Activated T-cell treated with anti-CD3 and anti-CD28 coated beads, Interleukin-2, amount 50 U/mL, for 4 hours (primary cell): Measurements from ENCODE around the gene NPSR1. TPM values are rescaled to one million over a fixed set of nuclear protein-coding genes. Genes with fewer than 3 reads are reported as not detected.

Experiments used
- ATAC-seq, 2 donors: fragments of 200-7000 bp; cut with Tn5 transposase; one replicate each; pipeline ENCODE4 v1.10.0; 2021
- DNase-seq: peaks from one replicate; pipeline ENCODE4 v3.0.0-alpha.2; 2020
- H3K27me3 Mint-ChIP-seq: one replicate; pipeline ENCODE4 v1.8.0; 2021; ENCODE audit warnings: low read depth, mixed read lengths
- H3K36me3 Mint-ChIP-seq: one replicate; pipeline ENCODE4 v1.8.0; 2022; ENCODE audit warnings: mixed read lengths; ENCODE audit not compliant: insufficient read depth
- H3K4me1 Mint-ChIP-seq: one replicate; pipeline ENCODE4 v1.8.0; 2021; ENCODE audit warnings: low read depth, mixed read lengths
- H3K4me3 Mint-ChIP-seq: one replicate; pipeline ENCODE4 v1.8.0; 2021; ENCODE audit warnings: mild to moderate bottlenecking, moderate library complexity, mixed read lengths
- H3K9me3 Mint-ChIP-seq: one replicate; pipeline ENCODE4 v1.8.0; 2021; ENCODE audit warnings: mixed read lengths
- total RNA-seq, 3 donors: library from RNA; stranded (reverse); gene quantifications; one replicate each; pipeline ENCODE4 v1.2.1, GENCODE V29; 2021

NPSR1 gene
- total RNA-seq, 3 donors from 2014 or later = not detected

DNA sequence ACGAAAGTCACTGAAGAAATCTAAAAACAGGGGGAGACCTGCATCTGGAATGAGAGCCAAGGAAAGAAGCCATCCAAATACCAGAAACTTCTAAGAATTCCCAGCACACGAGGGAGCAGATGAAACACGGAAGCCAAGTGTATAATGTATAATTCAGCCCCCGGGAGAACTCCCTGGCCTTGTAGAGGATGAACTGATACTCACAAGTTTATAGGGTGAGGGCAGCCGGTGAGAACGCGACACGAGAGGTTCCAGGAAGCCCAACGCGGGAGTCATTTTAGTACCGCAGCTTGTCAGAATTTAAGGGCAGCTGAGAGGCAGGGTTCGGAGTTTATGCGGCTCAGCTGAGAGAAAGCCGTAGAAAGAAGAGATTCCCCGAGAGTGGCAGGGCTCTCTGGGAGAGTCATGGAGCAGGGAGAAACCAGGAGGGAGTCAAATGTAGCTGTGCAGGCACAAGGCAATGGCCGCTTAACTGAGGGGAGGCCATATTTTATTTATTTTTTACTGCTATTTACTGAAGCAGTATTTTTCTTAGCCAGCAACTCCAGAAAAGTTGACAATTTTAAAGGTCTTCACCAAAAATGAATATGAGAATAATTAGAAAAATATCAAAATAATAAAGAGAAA is 164.0 kb downstream of the NPSR1 start:
- Mint-ChIP-seq H3K36me3 (no peaks in the 10 kb centered on the region), H3K27me3 (no peaks in the 10 kb centered on the region), H3K4me1 (no peaks in the 10 kb centered on the region), H3K4me3 (no peak overlapping the region), H3K9me3 (no peaks in the 10 kb centered on the region)
- no peak for DNase-seq
- no peak for ATAC-seq

DNA sequence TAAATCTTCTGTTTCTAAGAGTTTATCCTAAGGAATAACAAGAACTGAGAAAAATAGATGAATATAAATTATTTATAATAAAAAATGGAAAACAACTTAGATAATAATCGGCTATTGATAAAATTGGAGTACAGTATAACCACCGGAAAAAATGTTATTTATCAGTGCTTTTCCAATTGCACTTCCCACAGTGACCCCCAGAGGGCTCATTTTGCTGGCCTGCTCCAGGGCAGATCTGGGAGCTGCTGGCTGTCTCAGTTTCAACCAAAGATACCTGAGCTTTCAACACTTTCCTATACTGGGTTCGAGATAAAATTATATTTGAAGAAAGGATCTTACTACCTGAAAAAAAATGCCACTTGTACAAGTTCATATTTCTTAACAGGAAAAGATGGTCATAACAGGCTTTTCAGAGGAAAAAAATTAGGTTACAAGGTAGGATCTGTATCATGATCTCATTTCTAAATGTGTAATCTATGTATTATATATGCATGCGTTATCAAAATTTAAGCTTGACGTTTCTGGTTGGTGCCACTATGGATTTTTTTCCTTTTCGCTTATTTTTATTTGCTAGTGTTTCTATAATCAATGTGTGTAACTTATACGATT is 165.7 kb downstream of the NPSR1 start:
- ATAC-seq (peak; percentile 52 to 53), DNase-seq (peak; percentile 49)
- H3K27me3 Mint-ChIP-seq = no peaks in the 10 kb centered on the region
- H3K4me3 Mint-ChIP-seq = no peak overlapping the region
- H3K36me3 Mint-ChIP-seq = no peaks in the 10 kb centered on the region
- H3K9me3 Mint-ChIP-seq = no peaks in the 10 kb centered on the region
- no peaks in the 10 kb centered on the region for H3K4me1 Mint-ChIP-seq

DNA sequence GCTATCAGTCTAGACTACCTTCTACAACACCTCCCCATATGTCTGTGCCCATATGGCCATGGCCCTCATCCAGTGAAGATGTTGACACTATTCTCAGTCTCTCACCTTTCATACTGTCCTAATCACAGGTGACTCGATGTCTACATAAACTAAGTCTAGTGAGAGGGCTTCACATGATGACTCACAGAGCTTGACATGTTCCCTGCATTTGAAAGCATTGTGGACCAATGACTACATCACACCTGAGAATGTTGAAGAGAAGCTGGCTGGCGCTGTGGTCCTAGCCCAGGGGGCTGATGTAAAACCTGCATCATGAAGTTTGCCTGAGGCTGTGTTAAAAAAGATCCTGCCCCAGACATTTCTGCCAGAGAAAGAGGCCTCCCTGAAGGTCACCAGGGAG is 167.2 kb downstream of the NPSR1 start:
- no peak for ATAC-seq
- Mint-ChIP-seq H3K36me3 (no peaks in the 10 kb centered on the region), H3K9me3 (no peaks in the 10 kb centered on the region), H3K4me1 (no peaks in the 10 kb centered on the region), H3K4me3 (no peak overlapping the region), H3K27me3 (peaks cover 2% of the 10 kb centered on the region)
- no peak for DNase-seq

DNA sequence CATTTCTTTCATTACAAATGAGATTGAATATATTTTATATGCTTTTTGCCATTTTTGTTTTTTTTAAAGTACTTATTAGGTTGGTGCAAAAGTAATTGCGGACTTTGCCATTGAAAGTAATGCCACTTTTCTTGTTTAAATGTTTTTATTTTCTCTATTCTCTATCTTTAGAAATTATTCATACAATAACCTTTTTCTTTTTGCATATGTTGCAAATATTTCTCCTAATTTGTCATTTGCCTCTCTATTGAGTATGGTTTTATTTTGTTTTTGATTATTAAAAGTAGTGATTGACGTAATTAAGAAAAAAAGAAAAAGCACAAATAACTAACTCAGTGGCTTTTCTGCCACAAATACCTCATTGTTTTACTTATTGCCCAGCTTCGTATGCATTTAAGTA is 172.4 kb downstream of the NPSR1 start:
- Mint-ChIP-seq H3K9me3 (no peaks in the 10 kb centered on the region), H3K36me3 (no peaks in the 10 kb centered on the region), H3K4me3 (no peak overlapping the region), H3K4me1 (no peaks in the 10 kb centered on the region), H3K27me3 (peaks cover 10% of the 10 kb centered on the region)
- DNase-seq (no peak), ATAC-seq (no peak)

DNA sequence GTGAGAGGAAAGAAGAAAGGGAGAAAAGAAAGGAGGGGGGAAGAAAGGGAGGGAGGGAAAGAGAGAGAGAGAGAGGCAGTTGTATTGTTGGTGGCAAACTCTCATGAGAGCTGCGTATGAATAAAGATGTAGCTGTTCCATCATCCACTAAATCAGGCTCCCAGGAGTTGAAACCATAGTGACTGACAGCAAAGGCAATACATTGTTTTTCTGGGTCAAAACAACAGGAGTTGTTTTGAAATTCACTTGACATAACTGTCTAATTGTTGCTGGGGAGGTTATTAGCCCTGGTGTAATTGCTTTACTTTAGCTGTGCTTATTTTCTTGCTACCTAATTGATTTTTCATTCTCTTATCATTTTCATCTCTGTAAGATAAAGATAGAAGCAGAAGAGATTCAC is 173.4 kb downstream of the NPSR1 start:
- Mint-ChIP-seq H3K36me3 (no peaks in the 10 kb centered on the region), H3K9me3 (no peaks in the 10 kb centered on the region), H3K4me3 (no peak overlapping the region), H3K4me1 (no peaks in the 10 kb centered on the region), H3K27me3 (peaks cover 10% of the 10 kb centered on the region)
- no peak for ATAC-seq
- DNase-seq = no peak

DNA sequence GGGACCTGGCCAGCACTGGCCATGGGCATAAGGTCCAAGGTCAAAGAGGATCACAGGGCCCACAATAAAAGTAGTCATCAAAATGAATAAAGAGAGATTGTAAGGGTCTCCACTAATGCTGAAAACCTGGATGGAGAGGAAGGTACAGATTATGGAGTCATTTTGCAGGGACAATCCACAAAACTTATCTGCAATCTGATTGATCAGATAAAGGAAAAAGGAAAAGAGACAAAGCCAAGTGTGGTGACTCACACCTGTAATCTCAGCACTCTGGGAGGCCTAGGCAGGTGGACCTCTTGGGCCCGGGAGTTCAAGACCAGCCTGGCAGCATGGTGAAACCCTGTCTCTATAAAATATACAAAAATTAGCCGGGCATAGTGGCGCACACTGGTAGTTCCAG is 174.0 kb downstream of the NPSR1 start:
- Mint-ChIP-seq H3K9me3 (no peaks in the 10 kb centered on the region), H3K27me3 (peaks cover 10% of the 10 kb centered on the region), H3K36me3 (no peaks in the 10 kb centered on the region), H3K4me3 (no peak overlapping the region), H3K4me1 (no peaks in the 10 kb centered on the region)
- DNase-seq (no peak), ATAC-seq (no peak)

DNA sequence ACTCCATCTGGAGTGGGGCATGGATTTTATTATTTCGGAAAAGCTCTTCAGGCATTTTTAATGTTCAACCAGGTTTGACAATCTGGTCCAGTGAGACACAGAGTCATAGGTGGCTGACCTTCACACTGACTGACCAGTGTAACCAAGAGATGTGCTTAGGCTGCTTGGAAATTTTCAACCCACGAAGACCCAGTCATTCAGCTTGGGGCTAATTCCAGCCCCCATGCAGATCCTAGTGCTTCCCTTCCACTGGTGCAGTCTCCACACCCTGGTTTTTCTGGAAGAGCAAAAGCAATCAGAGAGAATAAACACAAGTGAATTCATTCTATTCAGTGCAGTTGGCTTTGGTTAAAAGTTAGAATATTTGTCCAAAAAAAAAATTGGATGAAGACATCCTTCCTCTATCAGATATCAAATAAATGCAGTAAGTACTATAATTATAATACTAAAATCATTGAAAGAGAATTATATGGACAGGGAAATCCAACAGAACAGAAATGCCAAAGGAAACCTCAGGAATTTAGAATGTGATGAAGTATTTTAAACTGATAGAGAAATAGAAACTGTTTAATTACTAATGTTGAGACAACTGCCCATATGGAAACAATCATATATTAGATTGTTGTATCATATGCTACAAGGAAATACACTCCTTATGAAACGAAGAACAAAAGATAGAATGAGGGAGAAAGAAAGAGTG is 178.0 kb downstream of the NPSR1 start:
- Mint-ChIP-seq H3K9me3 (no peaks in the 10 kb centered on the region), H3K4me1 (peaks cover 2% of the 10 kb centered on the region), H3K36me3 (no peaks in the 10 kb centered on the region), H3K4me3 (no peak overlapping the region), H3K27me3 (peaks cover 7% of the 10 kb centered on the region)
- ATAC-seq (no peak), DNase-seq (no peak)

DNA sequence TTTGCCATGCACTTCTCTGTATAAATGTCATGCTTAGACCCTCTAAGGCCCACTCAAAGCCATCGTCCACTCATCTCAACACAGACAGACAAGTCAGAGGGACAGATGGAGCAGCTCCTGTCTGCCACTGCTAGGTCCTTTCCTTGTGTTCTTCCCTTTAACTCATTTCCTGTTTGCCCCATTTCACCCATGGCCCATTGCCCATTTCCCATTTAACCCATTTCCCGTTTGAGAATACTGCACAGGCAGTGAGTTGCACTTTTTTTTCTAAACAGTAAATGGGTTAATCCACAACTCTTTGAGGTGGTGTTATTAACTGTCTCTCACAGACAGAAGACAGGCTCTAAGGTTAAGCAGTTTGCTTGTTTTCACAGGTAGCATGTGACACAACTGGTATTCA is 179.3 kb downstream of the NPSR1 start:
- peaks cover 2% of the 10 kb centered on the region for H3K4me1 Mint-ChIP-seq
- DNase-seq = no peak
- peaks cover 7% of the 10 kb centered on the region for H3K27me3 Mint-ChIP-seq
- H3K36me3 Mint-ChIP-seq = no peaks in the 10 kb centered on the region
- H3K4me3 Mint-ChIP-seq = no peak overlapping the region
- no peaks in the 10 kb centered on the region for H3K9me3 Mint-ChIP-seq
- no peak for ATAC-seq

DNA sequence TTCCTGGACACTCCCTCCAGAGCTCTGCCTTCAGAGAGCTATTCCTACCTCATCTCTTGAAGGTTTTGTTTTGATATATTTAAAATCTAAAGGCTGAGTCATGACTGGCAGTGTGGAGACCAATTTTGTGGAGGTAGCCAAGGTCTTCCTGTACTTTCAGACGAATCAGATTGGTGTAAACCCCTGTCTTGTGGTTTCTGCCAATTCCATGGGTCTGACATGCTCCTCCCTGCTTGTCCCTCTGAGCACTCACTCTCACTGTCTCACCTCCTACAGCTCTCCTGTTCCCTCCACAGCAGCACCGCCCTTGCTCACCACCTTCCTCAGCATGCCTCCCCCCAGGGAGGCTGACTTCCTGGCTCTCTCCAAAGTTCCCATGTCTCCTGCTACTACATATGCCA is 179.8 kb downstream of the NPSR1 start:
- ATAC-seq (no peak), DNase-seq (no peak)
- peaks cover 7% of the 10 kb centered on the region for H3K27me3 Mint-ChIP-seq
- H3K9me3 Mint-ChIP-seq = no peaks in the 10 kb centered on the region
- H3K4me3 Mint-ChIP-seq = no peak overlapping the region
- no peaks in the 10 kb centered on the region for H3K36me3 Mint-ChIP-seq
- peaks cover 2% of the 10 kb centered on the region for H3K4me1 Mint-ChIP-seq

DNA sequence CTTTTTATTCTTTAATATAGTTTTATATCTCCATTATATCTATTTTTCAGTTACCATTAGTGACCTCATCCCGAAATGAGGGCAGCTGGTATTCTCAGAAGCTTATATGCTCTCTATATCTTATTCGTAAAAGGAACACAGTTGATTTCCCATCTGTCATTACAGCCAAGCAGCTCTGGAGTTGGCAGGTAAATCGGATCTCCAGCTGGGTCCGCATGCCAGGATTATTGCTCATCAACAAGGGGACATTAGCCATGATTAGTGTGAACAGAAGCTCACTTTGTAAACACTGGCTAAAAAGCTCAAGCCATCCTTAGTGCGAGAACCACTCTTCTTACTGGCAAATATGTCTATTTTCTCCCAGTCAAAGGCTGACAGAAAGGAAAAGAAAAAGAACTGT is 180.3 kb downstream of the NPSR1 start:
- H3K27me3 Mint-ChIP-seq = peaks cover 7% of the 10 kb centered on the region
- H3K4me3 Mint-ChIP-seq = no peak overlapping the region
- H3K4me1 Mint-ChIP-seq = peaks cover 2% of the 10 kb centered on the region
- no peaks in the 10 kb centered on the region for H3K36me3 Mint-ChIP-seq
- ATAC-seq = no peak
- DNase-seq = no peak
- no peaks in the 10 kb centered on the region for H3K9me3 Mint-ChIP-seq

DNA sequence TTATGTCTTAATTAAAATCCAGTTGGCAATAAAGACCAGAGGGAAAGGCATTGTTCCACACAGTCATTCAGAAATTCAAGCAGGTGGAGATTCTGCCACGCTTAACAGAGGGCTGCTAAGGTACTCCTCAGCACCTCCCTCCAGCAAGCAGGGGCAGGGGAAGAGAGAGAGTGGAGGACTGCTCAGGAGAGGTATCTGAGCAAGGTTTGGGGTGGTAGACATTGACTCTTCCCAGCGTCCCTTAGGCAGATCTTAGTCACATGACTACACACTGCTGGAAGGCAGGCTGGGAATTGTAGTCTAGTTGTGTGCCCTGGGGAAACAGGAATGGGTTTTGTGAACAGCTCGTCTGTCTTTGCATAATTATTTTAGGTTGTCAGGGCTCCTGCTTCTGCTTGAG is 181.6 kb downstream of the NPSR1 start:
- DNase-seq = no peak
- Mint-ChIP-seq H3K36me3 (no peaks in the 10 kb centered on the region), H3K27me3 (peaks cover 7% of the 10 kb centered on the region), H3K4me3 (no peak overlapping the region), H3K9me3 (no peaks in the 10 kb centered on the region), H3K4me1 (peaks cover 2% of the 10 kb centered on the region)
- ATAC-seq = no peak

DNA sequence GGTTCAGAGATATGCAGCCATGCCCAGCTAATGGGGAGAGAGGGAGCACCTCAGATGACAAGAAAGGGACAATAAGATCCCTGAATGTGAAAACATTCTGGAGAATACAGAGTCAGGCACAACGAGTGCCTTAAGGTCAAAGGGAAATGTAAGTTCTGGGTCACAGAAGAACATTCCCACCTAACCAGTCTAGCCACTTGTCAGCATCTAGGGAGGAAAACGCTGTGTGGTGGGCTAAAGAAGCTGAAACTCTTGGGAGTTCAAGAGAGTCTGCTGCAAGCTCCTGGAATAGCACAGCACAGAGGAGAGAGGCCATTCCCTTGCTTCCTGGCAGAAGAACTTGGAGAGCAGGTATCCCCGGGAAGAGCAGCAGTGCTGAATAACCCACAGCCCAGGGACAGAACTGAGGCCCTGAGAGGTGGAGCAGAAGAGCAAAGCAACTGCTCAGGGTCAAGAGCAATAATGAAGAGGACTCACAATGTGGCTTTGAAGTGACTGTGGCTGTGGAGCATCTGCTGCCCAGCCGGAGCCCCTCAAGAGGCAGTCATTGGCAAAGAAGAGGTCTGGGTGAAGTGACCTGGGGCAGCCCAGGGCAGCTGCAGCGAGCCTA is 182.3 kb downstream of the NPSR1 start:
- DNase-seq (no peak), ATAC-seq (no peak)
- Mint-ChIP-seq H3K4me1 (peaks cover 2% of the 10 kb centered on the region), H3K4me3 (no peak overlapping the region), H3K36me3 (no peaks in the 10 kb centered on the region), H3K9me3 (no peaks in the 10 kb centered on the region), H3K27me3 (peaks cover 3% of the 10 kb centered on the region)

DNA sequence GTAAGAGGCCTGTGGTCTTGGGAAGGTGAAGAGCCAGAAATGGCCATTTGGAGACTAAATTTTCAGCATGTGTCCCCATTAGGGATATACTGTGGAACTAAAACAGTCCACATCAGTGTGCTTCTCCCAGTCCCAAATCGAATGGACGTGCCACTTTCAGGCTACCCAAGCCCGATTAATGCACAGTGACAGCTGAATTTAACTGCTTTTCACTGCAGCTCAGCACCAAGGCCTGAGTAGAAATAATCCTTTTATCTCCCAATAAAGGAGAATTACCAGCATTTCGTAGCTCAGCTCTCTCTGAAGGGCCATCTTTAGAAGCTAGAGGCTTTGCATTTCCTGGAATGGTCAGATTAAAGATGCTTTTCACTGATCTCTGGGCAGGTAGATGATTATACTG is 183.3 kb downstream of the NPSR1 start:
- H3K4me3 Mint-ChIP-seq = no peak overlapping the region
- DNase-seq = no peak
- H3K9me3 Mint-ChIP-seq = no peaks in the 10 kb centered on the region
- H3K27me3 Mint-ChIP-seq = peaks cover 3% of the 10 kb centered on the region
- ATAC-seq = no peak
- peaks cover 2% of the 10 kb centered on the region for H3K4me1 Mint-ChIP-seq
- H3K36me3 Mint-ChIP-seq = no peaks in the 10 kb centered on the region

DNA sequence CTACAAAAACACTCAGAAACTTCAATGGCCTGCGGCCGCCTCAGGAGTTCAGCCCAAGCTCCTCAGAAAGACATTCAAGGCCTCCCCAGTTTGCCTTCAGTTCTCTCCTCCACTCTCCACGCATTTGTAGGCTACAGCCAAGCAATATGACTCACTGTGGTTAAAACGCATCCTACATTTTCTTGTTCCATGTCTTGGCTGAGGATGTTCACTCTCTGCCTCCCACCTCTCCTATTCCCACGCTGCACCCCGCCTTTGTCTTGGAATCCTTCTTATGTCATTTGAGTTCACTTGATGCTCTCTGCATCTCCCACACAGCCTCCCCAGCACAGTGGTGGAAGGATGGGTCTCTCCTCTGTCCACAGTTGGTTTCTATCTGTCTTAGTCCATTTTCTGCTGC is 184.8 kb downstream of the NPSR1 start:
- DNase-seq = no peak
- Mint-ChIP-seq H3K27me3 (peaks cover 8% of the 10 kb centered on the region), H3K4me3 (no peak overlapping the region), H3K9me3 (no peaks in the 10 kb centered on the region), H3K36me3 (no peaks in the 10 kb centered on the region), H3K4me1 (peaks cover 2% of the 10 kb centered on the region)
- no peak for ATAC-seq

DNA sequence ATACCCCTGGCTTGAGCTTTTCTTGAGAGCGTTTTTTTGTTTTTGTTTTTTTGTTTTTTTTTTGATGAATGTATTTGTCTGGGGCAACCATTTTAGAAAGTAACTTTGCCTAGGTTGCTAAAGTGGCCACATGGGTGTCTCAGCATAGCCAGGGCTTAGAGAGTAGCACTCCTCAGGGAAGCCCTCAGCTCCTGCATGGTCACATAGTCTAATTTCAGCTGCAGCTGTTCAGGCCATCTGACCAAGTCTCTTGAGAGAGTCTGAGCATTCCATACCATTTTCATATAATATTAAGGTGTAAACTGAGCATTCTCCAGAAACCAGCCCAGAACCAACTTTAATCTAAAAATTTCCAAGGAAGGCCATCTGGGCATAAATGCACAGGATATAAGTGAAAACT is 186.4 kb downstream of the NPSR1 start:
- no peaks in the 10 kb centered on the region for H3K36me3 Mint-ChIP-seq
- H3K4me1 Mint-ChIP-seq = no peaks in the 10 kb centered on the region
- H3K9me3 Mint-ChIP-seq = no peaks in the 10 kb centered on the region
- ATAC-seq (no peak), DNase-seq (no peak)
- peaks cover 7% of the 10 kb centered on the region for H3K27me3 Mint-ChIP-seq
- no peak overlapping the region for H3K4me3 Mint-ChIP-seq
